Kidney epithelial cell (primary cell): ENCODE measurements around the gene RIMBP2. TPM values are rescaled to one million over a fixed set of nuclear protein-coding genes. Genes with fewer than 3 reads are reported as not detected.

Source experiments
- DNase-seq: peaks from one replicate; pipeline ENCODE4 v3.0.0-alpha.2; 2010; ENCODE audit warnings: low read depth
- H3K27me3 ChIP-seq: 2 replicates; pipeline ENCODE4 v1.6.0; 2011; ENCODE audit warnings: low read length; ENCODE audit not compliant: control insufficient read depth, insufficient read depth
- H3K36me3 ChIP-seq: 2 replicates; pipeline ENCODE4 v1.5.1; 2011; ENCODE audit warnings: low read length; ENCODE audit not compliant: control insufficient read depth, insufficient read depth
- H3K4me3 ChIP-seq: 2 replicates; pipeline ENCODE4 v1.5.1; 2011; ENCODE audit warnings: low read depth, mild to moderate bottlenecking, control low read depth, low read length
- total RNA-seq: library from RNA; depleted of rRNA; stranded (reverse); fragments of >200 nt; gene quantifications from 2 replicates; pipeline ENCODE4 v1.2.3, GENCODE V29; 2015
- TF ChIP-seq, protein P1 (sequence below): IDR thresholded peaks from 2 replicates; pipeline ENCODE4 v1.5.1; 2011; ENCODE audit warnings: mild to moderate bottlenecking, moderate library complexity, low read length, control low read depth, inconsistent platforms; ENCODE audit not compliant: insufficient read depth, poor library complexity, severe bottlenecking

The RIMBP2 gene
- total RNA-seq, 1 donor from 2014 or later = 0.50 TPM

GRCh38 chr12:130459916-130460315 is 256.2 kb downstream of the RIMBP2 start:
- Histone ChIP-seq H3K27me3 (no peaks in the 10 kb centered on the region), H3K4me3 (no peak overlapping the region), H3K36me3 (no peaks in the 10 kb centered on the region)
- DNase-seq = no peak
- TF ChIP-seq, protein P1, sequence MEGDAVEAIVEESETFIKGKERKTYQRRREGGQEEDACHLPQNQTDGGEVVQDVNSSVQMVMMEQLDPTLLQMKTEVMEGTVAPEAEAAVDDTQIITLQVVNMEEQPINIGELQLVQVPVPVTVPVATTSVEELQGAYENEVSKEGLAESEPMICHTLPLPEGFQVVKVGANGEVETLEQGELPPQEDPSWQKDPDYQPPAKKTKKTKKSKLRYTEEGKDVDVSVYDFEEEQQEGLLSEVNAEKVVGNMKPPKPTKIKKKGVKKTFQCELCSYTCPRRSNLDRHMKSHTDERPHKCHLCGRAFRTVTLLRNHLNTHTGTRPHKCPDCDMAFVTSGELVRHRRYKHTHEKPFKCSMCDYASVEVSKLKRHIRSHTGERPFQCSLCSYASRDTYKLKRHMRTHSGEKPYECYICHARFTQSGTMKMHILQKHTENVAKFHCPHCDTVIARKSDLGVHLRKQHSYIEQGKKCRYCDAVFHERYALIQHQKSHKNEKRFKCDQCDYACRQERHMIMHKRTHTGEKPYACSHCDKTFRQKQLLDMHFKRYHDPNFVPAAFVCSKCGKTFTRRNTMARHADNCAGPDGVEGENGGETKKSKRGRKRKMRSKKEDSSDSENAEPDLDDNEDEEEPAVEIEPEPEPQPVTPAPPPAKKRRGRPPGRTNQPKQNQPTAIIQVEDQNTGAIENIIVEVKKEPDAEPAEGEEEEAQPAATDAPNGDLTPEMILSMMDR = no peak

DNA sequence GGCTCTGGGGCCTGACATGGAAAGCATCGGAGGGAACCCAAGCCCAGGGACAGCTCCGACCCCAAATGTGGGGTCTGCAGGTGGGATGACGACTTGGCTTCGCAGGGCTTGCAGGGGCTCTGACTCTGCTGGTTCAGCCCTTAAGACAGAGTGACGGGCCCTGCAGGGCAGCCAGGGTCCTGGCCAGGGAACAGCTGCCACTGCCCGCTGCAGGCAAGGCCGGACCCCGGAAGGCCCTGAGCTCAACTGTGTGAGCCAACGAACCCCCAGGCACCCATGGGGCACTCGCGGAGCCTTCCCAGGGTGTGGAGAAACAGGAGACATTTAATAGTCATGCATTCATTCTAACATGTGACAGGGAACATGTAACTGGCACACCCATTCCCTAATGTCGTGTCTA is 257.8 kb downstream of the RIMBP2 start:
- H3K4me3 ChIP-seq = no peak overlapping the region
- no peak for DNase-seq
- TF ChIP-seq, protein P1 = no peak
- H3K27me3 ChIP-seq = no peaks in the 10 kb centered on the region
- H3K36me3 ChIP-seq = no peaks in the 10 kb centered on the region

DNA sequence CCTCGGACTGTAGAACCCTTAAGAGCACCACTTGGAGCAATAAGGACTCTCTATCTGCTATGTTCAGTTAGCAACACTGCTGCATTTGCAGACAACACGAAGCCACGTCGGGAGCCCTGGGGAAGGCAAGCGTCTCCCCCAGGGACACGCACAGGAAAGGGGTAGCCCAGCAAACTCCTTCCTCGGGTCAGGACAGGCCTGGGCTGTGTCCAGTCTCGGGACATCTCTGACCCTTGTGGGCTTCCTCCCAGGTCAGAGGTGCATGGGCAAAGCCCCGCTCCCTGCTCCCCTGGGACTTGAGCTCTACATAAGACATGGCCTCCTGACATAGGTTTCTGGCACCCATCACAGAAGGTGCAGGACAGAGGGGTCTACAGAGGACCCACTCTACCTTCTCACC is 258.9 kb downstream of the RIMBP2 start:
- Histone ChIP-seq H3K36me3 (no peaks in the 10 kb centered on the region), H3K27me3 (no peaks in the 10 kb centered on the region), H3K4me3 (no peak overlapping the region)
- TF ChIP-seq, protein P1 = no peak
- no peak for DNase-seq

- no peak for DNase-seq
- H3K4me3 ChIP-seq = no peak overlapping the region
- TF ChIP-seq, protein P1 = no peak
- H3K27me3 ChIP-seq = no peaks in the 10 kb centered on the region
- no peaks in the 10 kb centered on the region for H3K36me3 ChIP-seq
Observed at GRCh38 chr12:130456375-130457199, 259.5 kb downstream of the RIMBP2 start.

DNA sequence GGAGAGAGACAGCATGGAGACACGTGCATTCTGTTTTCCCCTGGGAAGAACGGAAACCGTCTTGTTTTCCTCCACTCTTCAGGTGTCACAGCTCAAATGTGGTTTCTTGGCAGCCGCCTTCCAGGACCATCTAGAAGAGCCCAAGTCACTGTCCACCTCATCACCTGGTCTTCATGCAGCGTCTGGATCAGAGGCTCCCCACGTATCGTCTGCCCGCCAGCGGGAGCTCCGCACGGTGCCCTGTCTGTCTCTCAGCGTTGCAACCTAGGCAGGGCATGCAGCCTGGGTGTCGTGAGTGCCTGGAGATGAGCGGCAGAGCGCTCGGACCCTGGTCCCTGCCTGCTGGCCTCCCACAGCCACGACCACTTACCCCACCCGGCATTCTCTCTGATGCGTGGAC is 260.9 kb downstream of the RIMBP2 start:
- DNase-seq = no peak
- no peaks in the 10 kb centered on the region for H3K27me3 ChIP-seq
- H3K4me3 ChIP-seq = no peak overlapping the region
- H3K36me3 ChIP-seq = no peaks in the 10 kb centered on the region
- TF ChIP-seq, protein P1 = no peak

- Histone ChIP-seq H3K36me3 (no peaks in the 10 kb centered on the region), H3K4me3 (no peak overlapping the region), H3K27me3 (no peaks in the 10 kb centered on the region)
- DNase-seq = no peak
- TF ChIP-seq, protein P1 = no peak
Observed at GRCh38 chr12:130454296-130454695, 261.8 kb downstream of the RIMBP2 start.
